Measurements from ENCODE around the gene TNRC18.

- peak in 1 of 2 experiments; percentile 31; a peak in 1 of 3 replicates for TF ChIP-seq EP300 (IDR thresholded peaks at IDR 0.05; ENCODE audit: borderline replicate concordance in 1 of 2, low read depth in 2 of 2, low read length in 2 of 2)
- no peak for TF ChIP-seq POLR2AphosphoS5 (IDR thresholded peaks at IDR 0.05; ENCODE audit: low read depth, low read length)
Observed at GRCh38 chr7:5406957-5407945, 16.4 kb downstream of the TNRC18 start.
